MCF 10A (cell line): ENCODE measurements around the gene SPINK6. TPM values are rescaled to one million over a fixed set of nuclear protein-coding genes. Genes with fewer than 3 reads are reported as not detected.

ENCODE experiments used
- BruUV-seq: library from RNA; stranded (reverse); fragments of 400-500 nt; replicated peaks from 2 replicates; lab custom pipeline; 2021; lab: Mats Ljungman, UMichigan
- CTCF ChIA-PET: fragments of 300-600 bp; sonication (Branson Sonifier 250); formaldehyde crosslinking; extraction: SDS; loops from one replicate; lab custom pipeline; 2021; ENCODE audit warnings: antibody characterized with exemption, inconsistent platforms; lab: Yijun Ruan, JAX
- POLR2A ChIA-PET: fragments of 300-600, 350-650 bp; sonication (Branson Sonifier 250); formaldehyde crosslinking; extraction: SDS; loops from one replicate; lab custom pipeline; 2020; ENCODE audit warnings: antibody characterized with exemption, inconsistent platforms; lab: Yijun Ruan, JAX
- DNase-seq: peaks from one replicate; pipeline ENCODE4 v3.0.0-alpha.2; 2018; ENCODE audit not compliant: unreplicated experiment
- H3K27ac Mint-ChIP-seq: one replicate; pipeline ENCODE4 v1.8.0; 2022; ENCODE audit warnings: mild to moderate bottlenecking, low read depth, mixed read lengths; ENCODE audit not compliant: unreplicated experiment
- H3K27me3 Mint-ChIP-seq: one replicate; pipeline ENCODE4 v1.8.0; 2022; ENCODE audit warnings: mixed read lengths; ENCODE audit not compliant: insufficient read depth, unreplicated experiment
- H3K36me3 Mint-ChIP-seq: one replicate; pipeline ENCODE4 v1.8.0; 2022; ENCODE audit warnings: mild to moderate bottlenecking, moderate library complexity, mixed read lengths; ENCODE audit not compliant: insufficient read depth, unreplicated experiment
- H3K4me1 Mint-ChIP-seq: one replicate; pipeline ENCODE4 v1.8.0; 2022; ENCODE audit warnings: mixed read lengths; ENCODE audit not compliant: insufficient read depth, unreplicated experiment
- H3K4me3 Mint-ChIP-seq: one replicate; pipeline ENCODE4 v1.8.0; 2022; ENCODE audit warnings: mild to moderate bottlenecking, moderate library complexity, mixed read lengths; ENCODE audit not compliant: unreplicated experiment
- H3K9me3 Mint-ChIP-seq: one replicate; pipeline ENCODE4 v1.8.0; 2022; ENCODE audit warnings: mixed read lengths; ENCODE audit not compliant: unreplicated experiment
- intact Hi-C: fragments of 100-400 bp; cut with micrococcal nuclease; formaldehyde crosslinking; loops from 2 replicates; pipeline ENCODE4 v1.14.1; 2022
- total RNA-seq: library from RNA; stranded (reverse); gene quantifications from 2 replicates; pipeline ENCODE4 v1.2.3, GENCODE V29; 2022
- TF ChIP-seq, protein P1 (sequence below): fragments of 200-600 bp; IDR thresholded peaks from one replicate; pipeline ENCODE4 v1.8.0; 2022; ENCODE audit warnings: antibody characterized with exemption, mild to moderate bottlenecking; ENCODE audit not compliant: unreplicated experiment

Gene SPINK6
- total RNA-seq, 1 experiment from 2014 or later, result 1.9 TPM

DNA sequence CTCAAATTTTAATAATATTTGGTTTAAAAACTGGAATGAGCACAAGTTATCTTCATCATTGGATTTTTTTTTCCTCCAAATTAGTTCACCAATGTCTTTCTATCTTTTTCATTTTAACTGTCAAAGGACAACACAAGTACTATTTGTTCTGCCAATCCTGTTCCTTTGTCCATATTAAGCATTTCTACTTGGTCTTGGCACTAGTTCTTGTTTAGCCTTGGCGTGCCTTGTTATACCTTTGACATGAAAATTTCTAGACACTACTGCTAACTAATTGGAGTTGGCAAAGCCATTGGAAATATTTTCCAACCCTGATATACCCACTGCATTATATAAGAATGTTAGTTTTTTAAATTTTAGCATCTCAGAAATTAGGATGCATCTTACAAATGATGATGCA lies 3.8 kb downstream of the SPINK6 start:
- peaks cover 17% of the 10 kb centered on the region for H3K4me1 Mint-ChIP-seq
- DNase-seq, result no peak
- intact Hi-C loops, result no loop called here
- H3K36me3 Mint-ChIP-seq, result no peaks in the 10 kb centered on the region
- H3K27ac Mint-ChIP-seq, result no peak overlapping the region
- no peaks in the 10 kb centered on the region for H3K9me3 Mint-ChIP-seq
- POLR2A ChIA-PET, result interaction anchor here (0.6 kb wide), 1 partner anchor 37 kb away, joined by 3 read pairs; no protein-coding TSS in a partner anchor
- TF ChIP-seq, protein P1, sequence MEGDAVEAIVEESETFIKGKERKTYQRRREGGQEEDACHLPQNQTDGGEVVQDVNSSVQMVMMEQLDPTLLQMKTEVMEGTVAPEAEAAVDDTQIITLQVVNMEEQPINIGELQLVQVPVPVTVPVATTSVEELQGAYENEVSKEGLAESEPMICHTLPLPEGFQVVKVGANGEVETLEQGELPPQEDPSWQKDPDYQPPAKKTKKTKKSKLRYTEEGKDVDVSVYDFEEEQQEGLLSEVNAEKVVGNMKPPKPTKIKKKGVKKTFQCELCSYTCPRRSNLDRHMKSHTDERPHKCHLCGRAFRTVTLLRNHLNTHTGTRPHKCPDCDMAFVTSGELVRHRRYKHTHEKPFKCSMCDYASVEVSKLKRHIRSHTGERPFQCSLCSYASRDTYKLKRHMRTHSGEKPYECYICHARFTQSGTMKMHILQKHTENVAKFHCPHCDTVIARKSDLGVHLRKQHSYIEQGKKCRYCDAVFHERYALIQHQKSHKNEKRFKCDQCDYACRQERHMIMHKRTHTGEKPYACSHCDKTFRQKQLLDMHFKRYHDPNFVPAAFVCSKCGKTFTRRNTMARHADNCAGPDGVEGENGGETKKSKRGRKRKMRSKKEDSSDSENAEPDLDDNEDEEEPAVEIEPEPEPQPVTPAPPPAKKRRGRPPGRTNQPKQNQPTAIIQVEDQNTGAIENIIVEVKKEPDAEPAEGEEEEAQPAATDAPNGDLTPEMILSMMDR, result no peak
- CTCF ChIA-PET, result no interaction called here
- no peak overlapping the region for H3K4me3 Mint-ChIP-seq
- no TSS peak for BruUV-seq
- H3K27me3 Mint-ChIP-seq, result no peaks in the 10 kb centered on the region

DNA sequence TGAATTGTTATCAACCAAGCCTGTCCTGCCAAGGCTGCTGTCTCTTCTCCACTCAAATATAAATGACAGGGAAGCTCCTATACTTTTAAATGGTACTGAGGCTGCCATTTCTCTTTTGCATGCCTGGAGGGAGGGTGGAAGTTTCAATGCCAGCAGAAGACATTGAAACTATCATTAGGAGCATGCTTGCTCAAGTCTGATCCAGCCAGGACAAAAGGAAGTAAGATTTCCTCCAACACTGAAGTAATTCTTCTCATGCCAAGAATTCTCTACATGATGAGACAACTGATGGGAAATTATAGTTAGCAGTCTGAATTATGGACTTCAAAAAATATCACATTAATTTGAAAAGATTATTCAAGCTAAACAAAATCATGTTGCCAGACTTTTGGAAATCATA lies 5.4 kb downstream of the SPINK6 start:
- POLR2A ChIA-PET, result no interaction called here
- intact Hi-C loops, result no loop called here
- TF ChIP-seq, protein P1, result no peak
- Mint-ChIP-seq H3K9me3 (no peaks in the 10 kb centered on the region), H3K4me3 (no peak overlapping the region), H3K27ac (no peak overlapping the region), H3K27me3 (no peaks in the 10 kb centered on the region), H3K36me3 (no peaks in the 10 kb centered on the region), H3K4me1 (peaks cover 10% of the 10 kb centered on the region)
- CTCF ChIA-PET, result interaction anchor here (0.7 to 1.4 kb wide), 2 partner anchors 12 to 167 kb away, joined by 4 to 5 read pairs; no protein-coding TSS in a partner anchor
- DNase-seq, result no peak
- BruUV-seq, result no TSS peak

DNA sequence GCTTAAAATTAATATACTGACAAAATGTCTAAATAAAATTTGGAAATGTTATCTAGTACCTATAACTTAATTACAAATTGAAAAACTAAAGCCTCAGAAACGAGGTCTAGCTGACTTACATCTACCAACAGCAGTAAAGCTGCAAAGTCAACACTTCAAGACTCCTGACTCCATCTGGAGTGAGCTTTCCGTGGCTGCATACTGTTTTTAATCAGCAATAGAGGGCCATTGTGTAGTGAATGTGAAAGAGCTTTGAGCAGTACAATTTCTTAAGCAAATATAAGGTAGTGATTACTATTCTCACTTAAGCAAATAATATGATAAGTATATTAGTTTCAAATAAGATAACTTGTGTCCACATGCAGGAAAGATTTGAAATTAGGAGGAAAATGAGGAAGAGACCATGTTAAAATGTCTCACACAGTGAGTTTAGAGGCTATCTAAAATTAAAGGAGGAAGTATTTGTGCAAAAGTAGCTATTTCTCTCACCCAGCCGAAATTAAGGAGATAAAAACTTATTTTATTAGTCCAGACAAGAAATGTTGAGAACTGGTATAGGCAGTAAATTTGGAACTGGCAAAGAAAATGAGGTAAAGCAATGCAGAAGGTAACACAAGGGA lies 6.4 kb downstream of the SPINK6 start:
- Mint-ChIP-seq H3K36me3 (no peaks in the 10 kb centered on the region), H3K9me3 (no peaks in the 10 kb centered on the region), H3K27ac (no peak overlapping the region), H3K27me3 (no peaks in the 10 kb centered on the region), H3K4me3 (no peak overlapping the region), H3K4me1 (peaks cover 10% of the 10 kb centered on the region)
- ChIA-PET CTCF (interaction anchor here (1.2 to 1.4 kb wide), 2 partner anchors 166 to 173 kb away, joined by 3 to 5 read pairs; no protein-coding TSS in a partner anchor), POLR2A (interaction anchor here (0.7 to 0.9 kb wide), 2 partner anchors 18 to 52 kb away, joined by 3 to 5 read pairs; no protein-coding TSS in a partner anchor)
- no TSS peak for BruUV-seq
- intact Hi-C loops, result no loop called here
- DNase-seq, result no peak
- TF ChIP-seq, protein P1, result no peak

DNA sequence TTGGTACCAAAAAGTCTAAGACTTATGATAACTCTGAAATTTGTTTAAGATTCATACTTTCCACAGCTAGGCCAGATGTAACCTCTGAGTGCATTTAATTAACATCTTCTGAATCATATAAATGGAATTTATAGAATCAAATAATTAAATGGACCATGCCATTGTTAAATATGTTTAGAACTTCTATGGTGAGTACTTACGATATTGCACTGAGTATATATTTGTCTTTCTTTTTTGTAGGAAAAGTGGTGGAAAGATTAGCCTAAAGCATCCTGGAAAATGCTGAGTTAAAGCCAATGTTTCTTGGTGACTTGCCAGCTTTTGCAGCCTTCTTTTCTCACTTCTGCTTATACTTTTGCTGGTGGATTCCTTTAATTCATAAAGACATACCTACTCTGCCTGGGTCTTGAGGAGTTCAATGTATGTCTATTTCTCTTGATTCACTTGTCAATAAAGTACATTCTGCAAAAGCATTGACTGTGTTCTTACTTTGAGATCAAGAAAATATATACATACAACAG lies 11.9 kb downstream of the SPINK6 start:
- H3K4me3 Mint-ChIP-seq, result no peak overlapping the region
- ChIA-PET CTCF (interaction anchor here (1.4 kb wide), 1 partner anchor 15 kb away, joined by 3 read pairs; no protein-coding TSS in a partner anchor), POLR2A (interaction anchor here (0.6 kb wide), 1 partner anchor 904 kb away, joined by 4 read pairs; no protein-coding TSS in a partner anchor)
- no TSS peak for BruUV-seq
- H3K9me3 Mint-ChIP-seq, result peaks cover 7% of the 10 kb centered on the region
- H3K27ac Mint-ChIP-seq, result no peak overlapping the region
- TF ChIP-seq, protein P1, result no peak
- H3K27me3 Mint-ChIP-seq, result no peaks in the 10 kb centered on the region
- H3K4me1 Mint-ChIP-seq, result no peaks in the 10 kb centered on the region
- H3K36me3 Mint-ChIP-seq, result no peaks in the 10 kb centered on the region
- intact Hi-C loops, result no loop called here
- DNase-seq, result no peak
